Loucy (cell line): ENCODE measurements around the gene TLL1.

Experiments used
- H2AFZ ChIP-seq: fragments of 200-600 bp; sonication (generic); 2 replicates; pipeline ENCODE4 v1.6.0; 2016; ENCODE audit warnings: antibody characterized with exemption, mild to moderate bottlenecking, low read length, moderate library complexity
- H3F3A ChIP-seq: fragments of 200-600 bp; 2 replicates; pipeline ENCODE4 v1.6.0; 2016; ENCODE audit warnings: antibody characterized with exemption, low read depth, mild to moderate bottlenecking
- H3K27me3 ChIP-seq: fragments of 200-600 bp; sonication (generic); 2 replicates; pipeline ENCODE4 v1.6.1; 2014; ENCODE audit warnings: low read length, mild to moderate bottlenecking; ENCODE audit not compliant: insufficient read depth, poor library complexity, severe bottlenecking
- H3K36me3 ChIP-seq: fragments of 200-600 bp; sonication (generic); 2 replicates; pipeline ENCODE4 v1.6.1; 2016; ENCODE audit warnings: low read length; ENCODE audit not compliant: insufficient read depth
- H3K4me1 ChIP-seq: fragments of 200-600 bp; sonication (generic); 2 replicates; pipeline ENCODE4 v1.5.1; 2014; ENCODE audit warnings: low read length, mild to moderate bottlenecking; ENCODE audit not compliant: insufficient read depth, poor library complexity, severe bottlenecking
- H3K4me2 ChIP-seq: fragments of 200-600 bp; sonication (generic); 2 replicates; pipeline ENCODE4 v1.6.0; 2014; ENCODE audit warnings: antibody characterized with exemption, low read length, low read depth, mild to moderate bottlenecking; ENCODE audit not compliant: poor library complexity, severe bottlenecking
- H3K4me3 ChIP-seq: fragments of 200-600 bp; sonication (generic); 2 replicates; pipeline ENCODE4 v1.5.1; 2014; ENCODE audit warnings: low read length, mild to moderate bottlenecking, mixed read lengths; ENCODE audit not compliant: poor library complexity, severe bottlenecking
- H3K79me2 ChIP-seq: fragments of 200-600 bp; sonication (generic); 2 replicates; pipeline ENCODE4 v1.6.1; 2014; ENCODE audit warnings: low read length; ENCODE audit not compliant: insufficient read depth
- H3K9ac ChIP-seq: fragments of 200-600 bp; sonication (generic); 2 replicates; pipeline ENCODE4 v1.6.0; 2014; ENCODE audit warnings: mild to moderate bottlenecking, low read depth, low read length, moderate library complexity; ENCODE audit not compliant: poor library complexity, severe bottlenecking
- H3K9me2 ChIP-seq: fragments of 200-600 bp; sonication (generic); replicated peaks from 2 replicates; pipeline ENCODE4 v1.6.1; 2016; ENCODE audit warnings: low read depth, low read length, mixed read lengths
- H3K9me3 ChIP-seq: fragments of 200-600 bp; sonication (generic); 2 replicates; pipeline ENCODE4 v1.6.1; 2014; ENCODE audit warnings: mild to moderate bottlenecking, antibody characterized with exemption, low read length, low read depth; ENCODE audit not compliant: insufficient read depth
- H4K20me1 ChIP-seq: fragments of 200-600 bp; sonication (generic); 2 replicates; pipeline ENCODE4 v1.6.0; 2014; ENCODE audit warnings: antibody characterized with exemption, low read length, mild to moderate bottlenecking; ENCODE audit not compliant: insufficient read depth, poor library complexity, severe bottlenecking
- EZH2phosphoT487 ChIP-seq: fragments of 200-600 bp; IDR thresholded peaks from 2 replicates; pipeline ENCODE4 v1.6.1; 2018; ENCODE audit warnings: antibody characterized with exemption, mild to moderate bottlenecking, moderate library complexity, borderline replicate concordance
- TF ChIP-seq, protein P1 (sequence below): fragments of 200-600 bp; sonication (generic); conservative IDR thresholded peaks from 2 replicates; pipeline ENCODE4 v1.5.1; 2014; ENCODE audit warnings: mild to moderate bottlenecking, antibody characterized with exemption, low read length

TLL1 gene

DNA sequence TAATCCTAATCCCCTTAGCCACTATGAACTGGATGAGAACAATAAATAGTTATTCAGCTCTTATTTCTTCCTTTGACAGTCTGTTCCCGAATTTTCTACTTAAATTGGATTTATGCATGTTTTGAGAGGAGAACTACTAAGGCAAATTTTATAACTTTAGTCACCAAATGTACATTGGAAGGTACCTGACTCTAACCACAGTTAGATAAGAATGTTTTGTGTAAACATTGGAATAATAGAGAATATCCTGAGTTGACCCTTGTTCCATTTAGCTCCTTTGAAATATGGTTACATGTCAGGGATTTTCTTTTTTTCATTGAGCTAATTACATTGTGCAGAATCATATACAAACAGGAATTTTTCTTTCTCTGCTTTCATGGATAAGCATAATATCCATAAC lies 202.6 kb downstream of the TLL1 start:
- H3K9me2 ChIP-seq, result no peaks in the 10 kb centered on the region
- TF ChIP-seq, protein P1, sequence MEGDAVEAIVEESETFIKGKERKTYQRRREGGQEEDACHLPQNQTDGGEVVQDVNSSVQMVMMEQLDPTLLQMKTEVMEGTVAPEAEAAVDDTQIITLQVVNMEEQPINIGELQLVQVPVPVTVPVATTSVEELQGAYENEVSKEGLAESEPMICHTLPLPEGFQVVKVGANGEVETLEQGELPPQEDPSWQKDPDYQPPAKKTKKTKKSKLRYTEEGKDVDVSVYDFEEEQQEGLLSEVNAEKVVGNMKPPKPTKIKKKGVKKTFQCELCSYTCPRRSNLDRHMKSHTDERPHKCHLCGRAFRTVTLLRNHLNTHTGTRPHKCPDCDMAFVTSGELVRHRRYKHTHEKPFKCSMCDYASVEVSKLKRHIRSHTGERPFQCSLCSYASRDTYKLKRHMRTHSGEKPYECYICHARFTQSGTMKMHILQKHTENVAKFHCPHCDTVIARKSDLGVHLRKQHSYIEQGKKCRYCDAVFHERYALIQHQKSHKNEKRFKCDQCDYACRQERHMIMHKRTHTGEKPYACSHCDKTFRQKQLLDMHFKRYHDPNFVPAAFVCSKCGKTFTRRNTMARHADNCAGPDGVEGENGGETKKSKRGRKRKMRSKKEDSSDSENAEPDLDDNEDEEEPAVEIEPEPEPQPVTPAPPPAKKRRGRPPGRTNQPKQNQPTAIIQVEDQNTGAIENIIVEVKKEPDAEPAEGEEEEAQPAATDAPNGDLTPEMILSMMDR, result no peak
- TF ChIP-seq EZH2phosphoT487, result no peak
- H3K4me2 ChIP-seq, result no peak overlapping the region
- no peak overlapping the region for H2AFZ ChIP-seq
- H4K20me1 ChIP-seq, result no peaks in the 10 kb centered on the region
- H3K9ac ChIP-seq, result no peak overlapping the region
- no peaks in the 10 kb centered on the region for H3F3A ChIP-seq
- H3K4me3 ChIP-seq, result no peak overlapping the region
- H3K79me2 ChIP-seq, result no peaks in the 10 kb centered on the region
- H3K36me3 ChIP-seq, result no peaks in the 10 kb centered on the region
- H3K4me1 ChIP-seq, result no peaks in the 10 kb centered on the region
- H3K27me3 ChIP-seq, result no peaks in the 10 kb centered on the region
- no peaks in the 10 kb centered on the region for H3K9me3 ChIP-seq

DNA sequence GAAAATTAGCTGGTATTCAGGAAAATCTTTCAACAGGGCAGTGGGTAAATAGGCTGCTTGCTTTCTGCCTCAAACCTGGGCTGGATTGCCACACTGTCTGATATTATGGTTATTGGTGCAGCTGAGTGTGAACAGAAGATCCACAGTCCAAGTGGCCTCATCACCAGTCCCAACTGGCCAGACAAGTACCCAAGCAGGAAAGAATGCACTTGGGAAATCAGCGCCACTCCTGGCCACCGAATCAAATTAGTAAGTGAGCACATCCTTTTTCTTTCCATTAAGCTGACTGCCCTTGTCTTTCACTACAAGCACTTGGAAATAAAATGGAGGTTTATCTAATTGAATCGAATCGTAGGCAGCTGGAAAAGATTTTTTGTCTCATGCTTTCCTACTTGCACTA lies 204.7 kb downstream of the TLL1 start:
- no peaks in the 10 kb centered on the region for H4K20me1 ChIP-seq
- TF ChIP-seq EZH2phosphoT487, result no peak
- TF ChIP-seq, protein P1, result no peak
- no peak overlapping the region for H3K9ac ChIP-seq
- H3K4me1 ChIP-seq, result no peaks in the 10 kb centered on the region
- H2AFZ ChIP-seq, result no peak overlapping the region
- H3K27me3 ChIP-seq, result no peaks in the 10 kb centered on the region
- H3K9me3 ChIP-seq, result no peaks in the 10 kb centered on the region
- no peak overlapping the region for H3K4me2 ChIP-seq
- no peaks in the 10 kb centered on the region for H3K79me2 ChIP-seq
- H3K9me2 ChIP-seq, result no peaks in the 10 kb centered on the region
- no peak overlapping the region for H3K4me3 ChIP-seq
- no peaks in the 10 kb centered on the region for H3F3A ChIP-seq
- no peaks in the 10 kb centered on the region for H3K36me3 ChIP-seq

DNA sequence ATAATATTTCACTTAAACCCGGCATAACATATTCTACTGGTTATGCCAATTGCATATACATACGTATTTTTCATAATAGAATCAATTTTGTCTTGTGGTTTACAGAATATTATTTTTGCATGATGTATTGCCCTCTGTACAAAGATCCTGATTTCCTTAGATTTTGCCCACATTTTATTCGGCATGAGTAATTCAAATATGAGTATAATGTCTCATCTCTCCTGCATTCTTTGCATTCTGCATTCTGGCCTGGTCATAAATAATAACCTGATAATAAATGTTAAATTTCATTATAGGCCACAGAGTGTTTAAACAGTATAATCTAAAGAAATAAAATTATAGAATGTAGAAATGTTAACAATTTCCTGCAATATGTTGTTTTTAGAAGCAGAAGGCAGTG lies 205.3 kb downstream of the TLL1 start:
- Histone ChIP-seq H4K20me1 (no peaks in the 10 kb centered on the region), H3K36me3 (no peaks in the 10 kb centered on the region), H3K79me2 (no peaks in the 10 kb centered on the region), H3K27me3 (no peaks in the 10 kb centered on the region), H3K9me3 (no peaks in the 10 kb centered on the region), H3K4me2 (no peak overlapping the region), H3K4me3 (no peak overlapping the region), H3K9ac (no peak overlapping the region), H3F3A (no peaks in the 10 kb centered on the region), H2AFZ (no peak overlapping the region), H3K9me2 (no peaks in the 10 kb centered on the region), H3K4me1 (no peaks in the 10 kb centered on the region)
- TF ChIP-seq, protein P1, result no peak
- TF ChIP-seq EZH2phosphoT487, result no peak
